Measurements from ENCODE around the gene BIN1. TPM values are rescaled to one million over a fixed set of nuclear protein-coding genes. Genes with fewer than 3 reads are reported as not detected.

Gene BIN1
- total RNA-seq, 2 experiments from 2014 or later, result 55.4 to 58.2 TPM

DNA sequence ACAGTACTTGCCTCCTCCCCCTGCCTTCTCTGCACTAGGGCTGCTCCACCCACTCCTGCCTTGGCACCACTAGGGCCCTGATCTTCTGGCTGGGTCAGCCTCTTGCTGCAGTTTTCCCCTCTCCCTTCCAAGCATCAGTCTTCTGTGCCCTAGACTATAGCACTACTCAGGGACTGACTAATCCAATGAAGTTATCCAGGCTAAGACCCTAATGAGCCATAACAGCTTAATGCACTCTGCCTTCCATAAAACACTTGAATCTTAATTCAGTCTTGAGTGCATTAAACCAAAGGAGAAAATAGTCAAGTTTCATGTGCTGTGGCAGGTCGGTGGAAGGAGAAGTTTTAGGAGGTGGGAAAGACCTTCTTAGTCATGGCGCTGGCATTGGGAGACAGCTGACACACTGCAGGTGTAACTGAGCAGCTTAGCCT, 95.7 kb downstream of the BIN1 start:
- H3K27ac Mint-ChIP-seq, result no peak overlapping the region
- H3K4me1 Mint-ChIP-seq (ENCODE audit: low read depth), result no peaks in the 10 kb centered on the region
- intact Hi-C loops (cut with micrococcal nuclease), result no loop called here
- peaks cover 2% of the 10 kb centered on the region for H3K9me3 Mint-ChIP-seq
- no peak overlapping the region for H3K4me3 Mint-ChIP-seq
- peaks cover 25% of the 10 kb centered on the region for H3K27me3 Mint-ChIP-seq
- ChIA-PET POLR2A (no interaction called here), CTCF (interaction anchor here (1.2 kb wide), 1 partner anchor 39 kb away, joined by 3 read pairs; no protein-coding TSS in a partner anchor)
- DNase-seq, result no peak
- H3K36me3 Mint-ChIP-seq, result no peaks in the 10 kb centered on the region

DNA sequence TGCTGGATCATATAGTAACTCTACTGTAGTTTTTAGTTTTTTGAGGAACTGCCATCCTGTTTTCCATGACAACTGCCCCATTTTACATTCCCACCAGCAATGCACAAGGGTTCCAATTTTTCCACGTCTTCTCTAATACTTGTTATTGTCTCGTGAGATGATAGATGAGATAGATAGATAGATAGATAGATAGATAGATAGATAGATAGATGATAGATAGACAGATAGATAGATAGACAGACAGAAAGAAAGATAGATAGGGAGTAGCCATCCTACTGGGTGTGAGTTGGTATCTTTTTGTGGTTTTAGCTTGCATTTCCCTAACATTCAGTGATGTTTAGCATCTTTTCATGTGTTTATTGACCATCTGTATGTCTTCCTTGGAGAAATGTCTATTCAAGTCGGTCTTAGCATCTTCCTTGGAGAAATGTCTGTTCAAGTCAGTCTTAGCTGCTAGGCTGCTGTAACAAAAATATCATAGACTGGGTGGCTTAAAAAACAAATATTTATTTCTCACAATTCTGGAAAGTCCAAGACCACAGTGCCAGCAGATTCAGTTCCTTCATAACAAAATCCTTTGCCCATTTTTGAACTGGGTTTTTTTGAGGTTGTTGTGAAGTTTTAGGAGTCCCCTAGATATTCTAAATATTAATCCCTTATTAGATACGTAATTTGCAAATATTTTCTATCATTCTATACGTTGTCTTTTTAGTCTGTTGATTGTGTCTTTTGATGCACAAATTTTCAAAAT, 98.5 kb downstream of the BIN1 start:
- no peak overlapping the region for H3K4me3 Mint-ChIP-seq
- peaks cover 15% of the 10 kb centered on the region for H3K27me3 Mint-ChIP-seq
- ChIA-PET CTCF (interaction anchor here (1.2 kb wide), 1 partner anchor 36 kb away, joined by 4 read pairs; no protein-coding TSS in a partner anchor), POLR2A (no interaction called here)
- no peaks in the 10 kb centered on the region for H3K36me3 Mint-ChIP-seq
- H3K9me3 Mint-ChIP-seq, result peaks cover 2% of the 10 kb centered on the region
- intact Hi-C loops (cut with micrococcal nuclease), result no loop called here
- DNase-seq, result no peak
- no peaks in the 10 kb centered on the region for H3K4me1 Mint-ChIP-seq (ENCODE audit: low read depth)
- no peak overlapping the region for H3K27ac Mint-ChIP-seq

DNA sequence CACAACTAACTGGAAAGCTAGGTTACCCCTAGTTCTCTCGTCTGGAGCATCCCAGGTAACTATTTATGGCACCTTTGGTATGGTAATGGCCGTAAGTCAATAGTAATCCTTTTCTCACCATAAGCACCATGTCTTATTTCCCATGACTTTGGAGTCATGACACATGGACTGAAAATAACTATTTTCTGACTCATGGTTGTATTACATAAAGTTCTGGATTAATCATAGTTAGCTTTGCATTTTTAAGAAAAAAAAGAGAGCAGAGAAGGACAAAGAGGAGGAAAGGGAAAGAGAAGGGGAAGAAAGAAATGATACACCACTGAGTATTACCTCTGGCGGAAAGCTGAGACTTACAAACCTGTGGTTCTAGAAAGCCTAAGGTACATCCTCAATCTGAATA, 99.3 kb downstream of the BIN1 start:
- H3K27me3 Mint-ChIP-seq, result peaks cover 11% of the 10 kb centered on the region
- H3K27ac Mint-ChIP-seq, result no peak overlapping the region
- peaks cover 2% of the 10 kb centered on the region for H3K9me3 Mint-ChIP-seq
- no peaks in the 10 kb centered on the region for H3K36me3 Mint-ChIP-seq
- ChIA-PET POLR2A (no interaction called here), CTCF (interaction anchor here (1.2 kb wide), 1 partner anchor 36 kb away, joined by 4 read pairs; no protein-coding TSS in a partner anchor)
- no peaks in the 10 kb centered on the region for H3K4me1 Mint-ChIP-seq (ENCODE audit: low read depth)
- intact Hi-C loops (cut with micrococcal nuclease), result no loop called here
- H3K4me3 Mint-ChIP-seq, result no peak overlapping the region
- DNase-seq, result no peak

DNA sequence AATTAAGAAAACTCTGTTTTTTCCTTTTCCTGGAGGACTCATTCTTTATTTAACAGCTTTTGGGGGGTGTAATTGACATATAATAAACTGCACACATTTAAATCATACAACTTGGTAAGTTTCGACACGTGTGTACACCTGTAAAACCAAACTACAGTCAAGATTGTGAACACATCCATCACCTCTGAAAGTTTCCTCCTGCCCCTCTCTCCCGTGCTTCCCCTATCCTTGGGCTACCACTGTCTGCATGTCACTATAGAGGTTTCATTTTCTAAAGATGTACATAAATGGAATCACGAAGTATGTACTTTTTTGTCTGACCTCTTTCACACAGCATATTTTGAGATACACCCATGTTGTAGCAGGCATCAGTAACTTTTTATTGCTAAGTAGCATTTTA, 100.0 kb downstream of the BIN1 start:
- ChIA-PET CTCF (interaction anchor here (1.2 kb wide), 1 partner anchor 35 kb away, joined by 4 read pairs; no protein-coding TSS in a partner anchor), POLR2A (no interaction called here)
- no peak for DNase-seq
- Mint-ChIP-seq H3K36me3 (no peaks in the 10 kb centered on the region), H3K4me3 (no peak overlapping the region), H3K27ac (no peak overlapping the region), H3K4me1 (ENCODE audit: low read depth) (no peaks in the 10 kb centered on the region), H3K27me3 (peaks cover 9% of the 10 kb centered on the region), H3K9me3 (peaks cover 2% of the 10 kb centered on the region)
- intact Hi-C loops (cut with micrococcal nuclease), result no loop called here

DNA sequence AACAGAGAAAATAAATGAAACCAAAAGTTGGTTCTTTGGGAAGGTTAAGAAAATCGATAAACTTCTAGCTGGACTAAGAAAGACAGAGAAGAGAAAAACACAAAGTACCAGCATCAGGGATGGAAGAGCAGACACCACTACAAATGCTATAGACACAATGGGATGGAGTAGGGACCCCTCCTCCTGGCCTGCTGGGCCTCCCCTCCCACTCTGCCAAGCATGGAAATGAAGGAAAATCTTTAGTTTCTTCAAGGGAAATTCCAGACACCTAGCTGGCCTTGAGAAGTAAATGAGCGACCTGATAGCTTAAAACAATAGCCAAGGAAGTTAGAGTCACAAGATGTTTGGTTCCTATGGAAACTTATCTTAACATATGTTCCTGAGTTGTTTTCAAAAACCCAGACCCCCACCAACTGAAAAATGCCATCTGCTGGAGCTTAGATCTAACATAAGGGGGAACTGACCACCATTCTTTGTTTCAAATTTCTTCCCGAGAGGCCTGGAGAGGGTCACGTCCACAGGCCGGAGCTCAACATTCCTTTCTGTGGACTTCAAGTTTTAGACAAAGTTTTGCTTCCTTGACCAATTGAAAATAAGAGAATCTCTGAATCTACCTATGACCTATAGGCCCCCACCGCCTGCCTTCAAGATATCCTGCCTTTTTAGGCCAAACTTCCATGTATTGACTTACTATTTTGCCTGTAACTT, 101.9 kb downstream of the BIN1 start:
- intact Hi-C loops (cut with micrococcal nuclease), result no loop called here
- peaks cover 4% of the 10 kb centered on the region for H3K4me1 Mint-ChIP-seq (ENCODE audit: low read depth)
- no peak for DNase-seq
- H3K4me3 Mint-ChIP-seq, result no peak overlapping the region
- H3K27ac Mint-ChIP-seq, result no peak overlapping the region
- POLR2A ChIA-PET, result no interaction called here
- H3K27me3 Mint-ChIP-seq, result peaks cover 9% of the 10 kb centered on the region
- H3K9me3 Mint-ChIP-seq, result no peaks in the 10 kb centered on the region
- CTCF ChIA-PET, result interaction anchor here (0.7 to 1.5 kb wide), 2 partner anchors 45 to 1098 kb away, joined by 3 read pairs; no protein-coding TSS in a partner anchor
- H3K36me3 Mint-ChIP-seq, result no peaks in the 10 kb centered on the region

DNA sequence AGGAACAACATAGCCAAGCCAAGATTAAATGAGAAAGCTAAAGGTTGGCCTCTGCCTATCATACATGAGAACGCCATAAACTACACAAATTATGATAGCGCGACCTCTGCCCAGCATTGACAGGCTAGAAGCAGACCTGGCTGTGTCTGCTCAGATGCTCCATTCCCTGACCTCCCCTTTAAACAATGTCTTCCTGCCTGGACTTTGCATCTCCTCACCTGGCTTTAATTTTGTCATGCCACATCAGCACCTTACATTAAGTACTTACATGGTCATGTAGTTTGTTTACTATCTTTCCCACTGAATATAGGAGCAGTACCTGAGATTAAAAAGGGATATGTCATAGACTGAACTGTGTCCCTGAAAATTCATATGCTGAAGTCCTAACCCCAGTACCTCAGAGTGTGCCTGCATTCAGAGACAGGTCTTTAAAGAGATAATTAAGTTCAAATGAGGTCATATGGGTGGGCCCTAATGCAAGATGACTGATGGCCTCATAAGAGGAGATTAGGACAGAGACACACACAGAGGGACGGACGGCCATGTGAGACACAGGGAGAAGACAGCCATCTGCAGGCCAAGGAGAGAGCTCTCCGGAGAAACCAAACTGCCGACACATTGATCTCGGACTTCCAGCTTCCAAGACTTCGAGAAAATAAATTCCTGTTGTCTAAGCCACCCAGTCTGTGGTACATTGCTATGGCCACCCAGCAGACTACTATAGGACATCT, 103.7 kb downstream of the BIN1 start:
- POLR2A ChIA-PET, result no interaction called here

DNA sequence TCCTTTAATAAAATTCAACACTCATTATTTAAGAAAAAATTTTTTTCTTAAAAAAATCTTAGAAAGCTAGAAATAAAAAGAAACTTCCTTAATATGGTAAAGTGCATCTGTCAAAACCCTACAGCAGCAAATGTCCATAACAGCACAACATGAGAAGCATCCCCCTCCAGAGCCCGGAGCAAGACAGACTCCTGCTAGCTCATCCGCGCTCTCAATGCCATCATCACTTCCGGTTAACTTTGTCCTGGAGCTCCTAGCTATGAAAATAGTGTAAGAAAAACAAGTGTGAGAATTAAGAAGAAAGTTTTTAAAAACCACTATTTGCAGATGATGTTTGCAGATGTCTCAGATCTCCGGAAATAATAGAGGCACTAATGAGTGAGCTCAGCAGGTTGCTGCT, 105.2 kb downstream of the BIN1 start:
- CTCF ChIA-PET, result interaction anchor here (0.7 to 1.3 kb wide), 2 partner anchors 30 to 112 kb away, joined by 3 to 4 read pairs; no protein-coding TSS in a partner anchor
- intact Hi-C loops (cut with micrococcal nuclease), result no loop called here

More for the DNA sequence above, 103.7 kb downstream of the BIN1 start:
- Mint-ChIP-seq H3K9me3 (no peaks in the 10 kb centered on the region), H3K4me3 (no peak overlapping the region), H3K4me1 (ENCODE audit: low read depth) (peaks cover 4% of the 10 kb centered on the region), H3K36me3 (no peaks in the 10 kb centered on the region), H3K27me3 (peaks cover 3% of the 10 kb centered on the region), H3K27ac (no peak overlapping the region)
- CTCF ChIA-PET, result no interaction called here
- intact Hi-C loops (cut with micrococcal nuclease), result no loop called here
- no peak for DNase-seq

DNA sequence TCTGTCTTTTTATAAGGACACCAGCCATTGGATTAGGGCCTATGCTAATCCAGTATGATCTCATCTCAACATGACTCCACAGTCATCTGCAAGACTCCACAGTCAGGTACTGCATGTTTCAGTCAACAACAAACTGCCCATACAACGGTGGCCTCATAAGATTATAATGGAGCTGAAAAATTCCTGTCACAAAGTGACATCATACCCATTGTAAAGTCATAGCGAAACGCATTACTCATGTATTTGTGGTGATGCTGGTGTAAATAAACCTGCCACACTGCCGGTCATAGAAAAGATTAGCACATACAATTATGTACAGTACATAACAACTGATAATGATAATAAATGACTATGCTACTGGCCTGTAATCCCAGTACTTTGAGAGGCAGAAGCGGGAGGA, 106.0 kb downstream of the BIN1 start:
- peak; percentile 23 for DNase-seq
- intact Hi-C loops (cut with micrococcal nuclease), result no loop called here
- H3K27ac Mint-ChIP-seq, result no peak overlapping the region
- H3K36me3 Mint-ChIP-seq, result no peaks in the 10 kb centered on the region
- ChIA-PET CTCF (interaction anchor here (0.6 kb wide), 1 partner anchor 29 kb away, joined by 4 read pairs; no protein-coding TSS in a partner anchor), POLR2A (no interaction called here)
- no peak overlapping the region for H3K4me3 Mint-ChIP-seq
- H3K27me3 Mint-ChIP-seq, result peaks cover 1% of the 10 kb centered on the region
- peaks cover 4% of the 10 kb centered on the region for H3K4me1 Mint-ChIP-seq (ENCODE audit: low read depth)
- no peaks in the 10 kb centered on the region for H3K9me3 Mint-ChIP-seq

More for the DNA sequence above, 105.2 kb downstream of the BIN1 start:
- H3K4me3 Mint-ChIP-seq, result no peak overlapping the region
- H3K4me1 Mint-ChIP-seq (ENCODE audit: low read depth), result peaks cover 4% of the 10 kb centered on the region
- DNase-seq, result no peak
- POLR2A ChIA-PET, result no interaction called here
- no peak overlapping the region for H3K27ac Mint-ChIP-seq
- no peaks in the 10 kb centered on the region for H3K9me3 Mint-ChIP-seq
- H3K36me3 Mint-ChIP-seq, result no peaks in the 10 kb centered on the region
- H3K27me3 Mint-ChIP-seq, result peaks cover 1% of the 10 kb centered on the region

DNA sequence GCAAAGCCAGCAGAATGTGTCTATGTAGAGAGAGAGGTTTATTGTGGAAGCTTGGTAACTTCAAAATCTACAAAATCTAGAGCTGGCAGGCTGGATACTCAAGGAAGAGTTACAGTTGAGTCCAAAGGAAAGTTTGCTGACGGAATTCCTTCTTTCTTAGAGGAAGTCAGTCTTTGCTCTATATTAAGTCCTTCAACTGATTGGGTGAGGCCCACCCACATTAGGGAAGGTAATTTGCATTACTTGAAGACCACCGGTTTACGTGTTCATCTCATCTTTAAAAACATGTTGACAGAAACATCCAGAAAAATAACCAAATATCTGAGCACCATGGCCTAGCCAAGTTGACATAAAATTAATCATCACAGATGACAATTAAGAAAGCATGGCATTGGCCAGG, 106.8 kb downstream of the BIN1 start:
- no peak for DNase-seq
- Mint-ChIP-seq H3K4me1 (ENCODE audit: low read depth) (peaks cover 4% of the 10 kb centered on the region), H3K27ac (no peak overlapping the region), H3K9me3 (no peaks in the 10 kb centered on the region), H3K27me3 (peaks cover 1% of the 10 kb centered on the region), H3K4me3 (no peak overlapping the region), H3K36me3 (no peaks in the 10 kb centered on the region)
- intact Hi-C loops (cut with micrococcal nuclease), result no loop called here
- ChIA-PET CTCF (no interaction called here), POLR2A (no interaction called here)

DNA sequence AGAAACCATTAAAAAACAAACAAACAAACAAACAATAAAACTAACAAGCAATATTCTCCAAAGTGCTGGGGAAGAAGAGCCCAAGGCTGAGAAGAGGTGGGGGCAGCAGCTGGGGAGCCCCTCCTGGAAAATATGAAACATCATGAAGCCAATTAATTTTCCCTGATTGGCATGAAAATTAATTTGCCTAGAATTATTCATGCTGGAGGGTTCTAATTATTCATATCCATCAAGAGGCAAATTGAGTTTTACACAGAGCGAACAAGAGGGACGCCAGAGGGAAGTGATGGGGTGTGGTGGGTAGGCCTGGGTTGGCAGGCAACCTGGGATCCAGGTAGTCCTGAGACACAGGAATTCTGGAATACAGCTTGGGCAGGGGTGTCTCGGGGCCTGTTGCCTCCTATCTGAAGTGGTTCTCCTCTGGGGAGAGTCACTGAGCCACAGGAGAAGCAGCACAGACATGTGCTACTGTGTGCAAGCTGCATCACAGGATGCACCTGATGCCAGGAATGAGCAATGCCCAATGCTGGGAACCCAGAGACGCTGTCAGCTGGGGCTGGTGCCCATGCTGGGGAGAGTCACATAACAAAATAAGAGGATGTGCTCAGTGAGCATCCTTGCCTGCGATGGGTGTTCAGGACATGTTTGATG, 107.7 kb downstream of the BIN1 start:
- Mint-ChIP-seq H3K27ac (no peak overlapping the region), H3K4me3 (no peak overlapping the region), H3K36me3 (no peaks in the 10 kb centered on the region), H3K4me1 (ENCODE audit: low read depth) (peaks cover 4% of the 10 kb centered on the region), H3K9me3 (no peaks in the 10 kb centered on the region), H3K27me3 (peaks cover 1% of the 10 kb centered on the region)
- intact Hi-C loops (cut with micrococcal nuclease), result no loop called here
- ChIA-PET POLR2A (no interaction called here), CTCF (interaction anchor here (0.7 kb wide), 1 partner anchor 10 kb away, joined by 3 read pairs; no protein-coding TSS in a partner anchor)
- peak; percentile 22 for DNase-seq

DNA sequence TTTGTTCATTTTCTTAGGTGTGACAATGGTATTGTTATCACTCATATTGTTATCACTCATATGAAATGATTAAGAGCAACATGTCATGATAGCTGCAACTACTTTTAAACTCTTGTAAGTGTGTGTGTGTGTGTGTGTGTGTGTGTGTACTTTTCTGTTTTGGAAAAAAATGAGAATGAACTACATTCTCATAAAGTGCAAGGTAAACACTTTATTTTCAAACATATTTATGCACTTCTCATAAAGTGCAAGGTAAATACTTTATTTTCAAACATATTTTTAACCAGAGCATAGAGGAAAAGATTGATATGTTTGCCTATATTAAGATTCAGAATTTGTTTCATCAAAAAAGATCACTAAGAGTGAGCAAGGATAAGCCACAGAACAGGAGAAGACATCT, 108.5 kb downstream of the BIN1 start:
- Mint-ChIP-seq H3K4me3 (no peak overlapping the region), H3K36me3 (no peaks in the 10 kb centered on the region), H3K27me3 (peaks cover 1% of the 10 kb centered on the region), H3K27ac (no peak overlapping the region), H3K4me1 (ENCODE audit: low read depth) (peaks cover 4% of the 10 kb centered on the region), H3K9me3 (no peaks in the 10 kb centered on the region)
- intact Hi-C loops (cut with micrococcal nuclease), result no loop called here
- ChIA-PET CTCF (interaction anchor here (0.7 kb wide), 1 partner anchor 9 kb away, joined by 3 read pairs; no protein-coding TSS in a partner anchor), POLR2A (no interaction called here)
- DNase-seq, result no peak

Data from activated CD4-positive, alpha-beta memory T cell treated with anti-CD3 and anti-CD28 coated beads for 36 hours (primary cell).